Measurements from ENCODE around the gene TSSK3. TPM values are rescaled to one million over a fixed set of nuclear protein-coding genes. Genes with fewer than 3 reads are reported as not detected.

Gene TSSK3
- total and polyA plus RNA-seq, 4 donors: 0.37 to 1.4 (median 0.74) TPM

GRCh38 chr1:32399843-32400242 is 37.5 kb downstream of the TSSK3 start:
- Histone ChIP-seq H3K27me3 (ENCODE audit: control insufficient read depth in 3 of 3, insufficient read depth in 3 of 3, low read length in 2 of 3) (no peaks in the 10 kb centered on the region), H3K4me3 (no peak overlapping the region), H3K4me1 (ENCODE audit: control insufficient read depth in 5 of 5, insufficient read depth in 5 of 5, low read length in 5 of 5) (peaks cover 0 to 2% (median 0%) of the 10 kb centered on the region in 5 donors), H3K27ac (ENCODE audit: low read depth in 1 of 2, low read length in 1 of 2) (no peak overlapping the region), H3K9ac (ENCODE audit: insufficient read depth in 1 of 2, low read length in 2 of 2) (no peak overlapping the region), H3K36me3 (ENCODE audit: control insufficient read depth in 4 of 4, insufficient read depth in 4 of 4, low read length in 4 of 4) (no peaks in the 10 kb centered on the region), H3K9me3 (ENCODE audit: control insufficient read depth in 4 of 4, insufficient read depth in 3 of 4, low read length in 3 of 4) (no peaks in the 10 kb centered on the region)
- DNase-seq (no peak), ATAC-seq (ENCODE audit: insufficient read depth, low FRiP score) (no peak)
- WGBS, 2 donors: 77 to 88% methylated on average over 4 of the region's 4 CpGs
- TF ChIP-seq CTCF (IDR thresholded peaks at IDR 0.05; ENCODE audit: control extremely low read depth, extremely low read depth): no peak

GRCh38 chr1:32400876-32401631 is 38.7 kb downstream of the TSSK3 start:
- Histone ChIP-seq H3K4me1 (ENCODE audit: control insufficient read depth in 5 of 5, insufficient read depth in 5 of 5, low read length in 5 of 5) (no peaks in the 10 kb centered on the region), H3K4me3 (no peak overlapping the region), H3K27me3 (ENCODE audit: control insufficient read depth in 3 of 3, insufficient read depth in 3 of 3, low read length in 2 of 3) (no peaks in the 10 kb centered on the region), H3K27ac (ENCODE audit: low read depth in 1 of 2, low read length in 1 of 2) (no peak overlapping the region), H3K36me3 (ENCODE audit: control insufficient read depth in 4 of 4, insufficient read depth in 4 of 4, low read length in 4 of 4) (no peaks in the 10 kb centered on the region), H3K9ac (ENCODE audit: insufficient read depth in 1 of 2, low read length in 2 of 2) (no peak overlapping the region), H3K9me3 (ENCODE audit: control insufficient read depth in 4 of 4, insufficient read depth in 3 of 4, low read length in 3 of 4) (no peaks in the 10 kb centered on the region)
- ATAC-seq (ENCODE audit: insufficient read depth, low FRiP score) (peak; percentile 96), DNase-seq (peak; percentile 82 to 87 (median 82))
- WGBS, 2 donors: 42 to 43% methylated on average over 13 of the region's 13 CpGs
- peak; percentile 64 for TF ChIP-seq CTCF (IDR thresholded peaks at IDR 0.05; ENCODE audit: control extremely low read depth, extremely low read depth)

- Histone ChIP-seq H3K9me3 (ENCODE audit: control insufficient read depth in 4 of 4, insufficient read depth in 3 of 4, low read length in 3 of 4) (no peaks in the 10 kb centered on the region), H3K36me3 (ENCODE audit: control insufficient read depth in 4 of 4, insufficient read depth in 4 of 4, low read length in 4 of 4) (no peaks in the 10 kb centered on the region), H3K4me1 (ENCODE audit: control insufficient read depth in 5 of 5, insufficient read depth in 5 of 5, low read length in 5 of 5) (no peaks in the 10 kb centered on the region), H3K27ac (ENCODE audit: low read depth in 1 of 2, low read length in 1 of 2) (no peak overlapping the region), H3K27me3 (ENCODE audit: control insufficient read depth in 3 of 3, insufficient read depth in 3 of 3, low read length in 2 of 3) (no peaks in the 10 kb centered on the region), H3K9ac (ENCODE audit: insufficient read depth in 1 of 2, low read length in 2 of 2) (peak overlapping the region in 1 of 2 donors; percentile 11), H3K4me3 (no peak overlapping the region)
- no peak for DNase-seq
- no peak for ATAC-seq (ENCODE audit: insufficient read depth, low FRiP score)
- WGBS, 2 donors: 42 to 46% methylated on average over 2 of the region's 2 CpGs
- no peak for TF ChIP-seq CTCF (IDR thresholded peaks at IDR 0.05; ENCODE audit: control extremely low read depth, extremely low read depth)
Measured at GRCh38 chr1:32404946-32405345, 42.6 kb downstream of the TSSK3 start.
